IPS DF 6.9 (cell line): ENCODE results near the gene PHYH.
"Not testable (repeated sequence)": the region's sequence is repeated elsewhere in the genome, so short reads cannot be mapped to it uniquely, and the experiment has no call there.

Experiments used
- DNase-seq: peaks from one replicate; pipeline ENCODE4 v3.0.0-alpha.2; 2013; ENCODE audit warnings: low read depth, low spot score
- H3K27ac ChIP-seq: one replicate; pipeline ENCODE4 v1.5.1; 2013; ENCODE audit warnings: low read length, control low read depth
- H3K27me3 ChIP-seq: 2 replicates; pipeline ENCODE4 v1.6.1; 2013; ENCODE audit warnings: mild to moderate bottlenecking, low read length; ENCODE audit not compliant: control insufficient read depth, insufficient read depth
- H3K36me3 ChIP-seq: 2 replicates; pipeline ENCODE4 v1.6.1; 2013; ENCODE audit warnings: low read length; ENCODE audit not compliant: control insufficient read depth, insufficient read depth
- H3K4me1 ChIP-seq: 2 replicates; pipeline ENCODE4 v1.6.1; 2013; ENCODE audit warnings: low read length; ENCODE audit not compliant: control insufficient read depth, insufficient read depth
- H3K4me3 ChIP-seq: 2 replicates; pipeline ENCODE4 v1.5.1; 2013; ENCODE audit warnings: mild to moderate bottlenecking, low read length
- H3K9me3 ChIP-seq: 2 replicates; pipeline ENCODE4 v1.6.1; 2013; ENCODE audit warnings: low read length, inconsistent platforms; ENCODE audit not compliant: control insufficient read depth, insufficient read depth
- WGBS: extraction: QIAGEN DNeasy Blood & Tissue Kit; methylation state at CpG from one replicate; pipeline ENCODE4 v1.1.7; 2013; ENCODE audit warnings: mixed read lengths, missing lambda C conversion rate; ENCODE audit not compliant: insufficient read length, insufficient coverage; 5-methylcytosine and 5-hydroxymethylcytosine counted together

PHYH gene

GRCh38 chr10:13337827-13338196, 37.9 kb upstream of the PHYH start:
- H3K9me3 ChIP-seq: no peaks in the 10 kb centered on the region
- peaks cover 37% of the 10 kb centered on the region for H3K36me3 ChIP-seq
- no peak overlapping the region for H3K4me3 ChIP-seq
- no peak overlapping the region for H3K27ac ChIP-seq
- H3K4me1 ChIP-seq: peaks cover 2% of the 10 kb centered on the region; the same call in 1 of the 2 replicates
- DNase-seq: no peak
- no peaks in the 10 kb centered on the region for H3K27me3 ChIP-seq
- no CpG with 5 or more reads among the region's 6 CpGs for WGBS

DNA sequence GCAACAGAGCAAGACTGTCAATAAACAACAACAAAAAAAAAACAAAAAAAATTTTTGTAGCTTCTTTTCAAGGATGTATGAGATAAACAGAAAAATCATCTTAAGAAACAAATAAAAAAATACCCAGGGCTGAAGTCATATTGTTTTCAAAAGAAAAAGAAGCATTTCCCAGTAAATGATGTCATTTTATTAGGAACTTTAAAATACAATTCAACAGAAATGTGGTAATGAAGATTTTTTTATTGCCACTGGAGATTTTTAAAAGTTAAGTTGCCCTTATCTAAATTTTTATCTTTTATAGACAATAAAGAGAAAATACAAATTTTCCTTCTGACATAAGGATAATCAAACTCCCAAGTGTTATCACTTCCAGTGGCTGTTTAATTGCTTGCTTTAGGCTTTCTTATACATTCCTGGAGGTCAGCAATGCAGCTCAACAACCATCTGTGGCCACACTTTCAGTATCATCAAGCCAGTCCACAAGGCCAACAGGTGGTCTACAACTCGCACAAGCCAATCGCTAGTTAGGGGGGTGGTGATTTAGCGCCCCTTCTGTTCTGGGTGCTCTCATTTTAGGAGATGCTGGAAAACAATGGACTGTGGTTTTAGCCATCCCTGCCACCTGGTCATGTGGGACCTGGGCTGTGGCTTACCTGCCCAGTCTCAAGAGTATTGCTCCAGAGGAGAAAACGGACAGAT, 37.4 kb upstream of the PHYH start:
- no peak for DNase-seq
- H3K4me3 ChIP-seq: no peak overlapping the region
- peaks cover 38% of the 10 kb centered on the region for H3K36me3 ChIP-seq
- no peak overlapping the region for H3K27ac ChIP-seq
- no CpG with 5 or more reads among the region's 4 CpGs for WGBS
- peaks cover 2% of the 10 kb centered on the region; the same call in 1 of the 2 replicates for H3K4me1 ChIP-seq
- H3K27me3 ChIP-seq: no peaks in the 10 kb centered on the region
- no peaks in the 10 kb centered on the region for H3K9me3 ChIP-seq

GRCh38 chr10:13335881-13336280, 36.0 kb upstream of the PHYH start:
- no peaks in the 10 kb centered on the region for H3K9me3 ChIP-seq
- no CpG with 5 or more reads among the region's 9 CpGs for WGBS
- H3K27me3 ChIP-seq: no peaks in the 10 kb centered on the region
- no peak overlapping the region for H3K4me3 ChIP-seq
- no peak for DNase-seq
- peaks cover 46% of the 10 kb centered on the region for H3K36me3 ChIP-seq
- H3K27ac ChIP-seq: no peak overlapping the region
- peaks cover 2% of the 10 kb centered on the region; the same call in 1 of the 2 replicates for H3K4me1 ChIP-seq

- H3K27me3 ChIP-seq: no peaks in the 10 kb centered on the region
- no CpG with 5 or more reads among the region's 2 CpGs for WGBS
- no peak overlapping the region for H3K27ac ChIP-seq
- no peaks in the 10 kb centered on the region for H3K9me3 ChIP-seq
- peaks cover 2% of the 10 kb centered on the region; the same call in 1 of the 2 replicates for H3K4me1 ChIP-seq
- H3K4me3 ChIP-seq: no peak overlapping the region
- peaks cover 46% of the 10 kb centered on the region for H3K36me3 ChIP-seq
- DNase-seq: no peak
These were observed 34.7 kb upstream of the PHYH start for GRCh38 chr10:13334556-13334955.

DNA sequence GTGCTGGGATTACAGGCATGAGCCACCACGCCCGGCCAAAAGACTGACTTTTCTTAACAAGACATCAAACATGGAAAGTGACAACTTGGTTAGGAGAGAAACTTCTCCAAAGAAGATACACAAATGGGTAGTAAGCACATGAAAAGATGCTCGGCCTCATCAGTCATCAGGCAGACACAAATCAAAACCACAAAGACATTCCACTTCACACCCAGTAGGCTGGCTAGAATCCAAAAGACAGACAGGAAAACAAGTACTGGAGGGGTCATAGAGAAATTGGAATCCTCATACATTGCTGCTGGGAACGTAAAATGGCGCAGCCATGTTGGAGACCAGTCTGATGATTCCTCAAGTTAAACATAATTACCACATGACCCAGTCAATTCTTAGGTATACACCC, 31.8 kb upstream of the PHYH start:
- Histone ChIP-seq H3K27me3 (no peaks in the 10 kb centered on the region), H3K27ac (no peak overlapping the region), H3K9me3 (no peaks in the 10 kb centered on the region), H3K4me3 (no peak overlapping the region), H3K4me1 (no peaks in the 10 kb centered on the region), H3K36me3 (peaks cover 41% of the 10 kb centered on the region)
- WGBS: no CpG with 5 or more reads among the region's 5 CpGs
- DNase-seq: no peak

GRCh38 chr10:13330980-13331379, 31.1 kb upstream of the PHYH start:
- not testable (repeated sequence) for H3K4me3 ChIP-seq, H3K27me3 ChIP-seq, H3K9me3 ChIP-seq, H3K4me1 ChIP-seq, DNase-seq, H3K27ac ChIP-seq
- peaks cover 40% of the 10 kb centered on the region for H3K36me3 ChIP-seq
- WGBS: no CpG with 5 or more reads among the region's 8 CpGs

DNA sequence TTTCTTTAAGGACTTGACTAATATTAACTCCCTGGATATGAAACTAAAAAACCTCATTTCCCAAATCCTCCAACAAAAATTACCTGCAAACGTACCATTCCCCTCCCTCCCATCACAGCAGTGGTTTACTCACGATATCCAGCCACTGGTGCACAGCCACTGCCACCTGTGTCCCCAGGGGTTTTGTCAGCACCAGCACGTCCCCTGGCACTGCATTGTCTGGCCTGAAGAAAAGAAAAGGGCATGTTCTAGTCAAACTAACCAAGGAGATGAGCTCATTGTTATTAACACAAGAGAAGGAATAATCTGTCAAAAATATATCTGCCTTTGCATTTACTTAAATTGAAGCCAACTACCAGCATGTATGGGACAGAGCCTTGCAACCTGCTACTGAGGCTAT, 29.7 kb upstream of the PHYH start:
- no peak overlapping the region for H3K4me3 ChIP-seq
- H3K9me3 ChIP-seq: no peaks in the 10 kb centered on the region
- no peaks in the 10 kb centered on the region for H3K4me1 ChIP-seq
- no peak for DNase-seq
- no peaks in the 10 kb centered on the region for H3K27me3 ChIP-seq
- H3K27ac ChIP-seq: no peak overlapping the region
- whole genome bisulfite sequencing: 100% methylated on average over 2 of the region's 3 CpGs
- peaks cover 35% of the 10 kb centered on the region; the same call in 1 of the 2 replicates for H3K36me3 ChIP-seq

DNA sequence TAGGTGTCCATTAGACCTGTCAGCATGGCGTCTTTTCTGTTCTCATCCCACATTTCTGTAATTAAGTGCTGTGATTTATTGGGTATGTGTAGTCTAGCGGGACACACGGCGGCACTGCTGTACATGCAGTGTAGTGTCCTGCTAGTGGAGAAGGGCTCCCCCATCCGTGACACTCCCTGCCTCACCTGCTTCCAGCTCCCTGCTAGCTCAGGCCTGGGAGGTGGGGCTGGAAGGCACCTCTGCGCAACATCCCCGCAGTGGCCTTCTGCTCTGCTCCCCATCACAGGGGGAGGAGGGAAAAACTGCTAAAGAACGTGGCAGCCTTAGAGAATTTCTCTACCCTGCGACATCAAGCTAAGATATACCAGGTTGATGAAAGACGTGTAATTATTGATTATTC, 28.7 kb upstream of the PHYH start:
- no peaks in the 10 kb centered on the region for H3K9me3 ChIP-seq
- H3K4me3 ChIP-seq: no peak overlapping the region
- no peak for DNase-seq
- H3K4me1 ChIP-seq: no peaks in the 10 kb centered on the region
- no peaks in the 10 kb centered on the region for H3K27me3 ChIP-seq
- peaks cover 32% of the 10 kb centered on the region; the same call in 1 of the 2 replicates for H3K36me3 ChIP-seq
- no CpG with 5 or more reads among the region's 10 CpGs for WGBS
- no peak overlapping the region for H3K27ac ChIP-seq

DNA sequence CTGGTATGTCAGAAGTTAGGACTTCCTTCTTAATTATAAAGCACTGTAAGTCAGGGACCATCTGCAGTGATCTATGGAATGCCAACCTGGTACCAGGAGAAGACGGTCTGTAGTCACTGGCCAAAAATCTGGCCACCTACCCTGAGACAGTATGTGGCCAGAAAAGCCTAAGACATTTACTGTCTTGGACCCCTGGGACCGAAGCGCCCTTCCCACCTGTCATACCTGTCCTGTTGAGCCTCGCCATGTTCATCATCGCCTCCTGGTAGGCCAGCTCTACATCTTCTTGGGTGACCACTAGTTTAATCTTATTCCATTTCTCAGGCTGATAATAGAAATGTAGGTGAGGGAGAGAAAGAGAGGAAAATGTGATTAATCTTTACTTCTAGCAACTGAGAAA, 28.3 kb upstream of the PHYH start:
- H3K27me3 ChIP-seq: no peaks in the 10 kb centered on the region
- H3K4me1 ChIP-seq: no peaks in the 10 kb centered on the region
- DNase-seq: no peak
- no peak overlapping the region for H3K4me3 ChIP-seq
- H3K9me3 ChIP-seq: no peaks in the 10 kb centered on the region
- H3K27ac ChIP-seq: no peak overlapping the region
- H3K36me3 ChIP-seq: peaks cover 31% of the 10 kb centered on the region; the same call in 1 of the 2 replicates
- no CpG with 5 or more reads among the region's 5 CpGs for WGBS

- Histone ChIP-seq H3K27ac (no peak overlapping the region), H3K4me3 (no peak overlapping the region), H3K4me1 (no peaks in the 10 kb centered on the region; the same call in 1 of the 2 replicates), H3K36me3 (peaks cover 35% of the 10 kb centered on the region), H3K9me3 (no peaks in the 10 kb centered on the region), H3K27me3 (no peaks in the 10 kb centered on the region)
- DNase-seq: no peak
- no CpG with 5 or more reads among the region's 3 CpGs for WGBS
These were observed 27.7 kb upstream of the PHYH start for GRCh38 chr10:13327534-13327933.

- Histone ChIP-seq H3K4me1 (no peaks in the 10 kb centered on the region; the same call in 1 of the 2 replicates), H3K4me3 (no peak overlapping the region), H3K36me3 (peaks cover 31% of the 10 kb centered on the region), H3K27ac (no peak overlapping the region), H3K27me3 (no peaks in the 10 kb centered on the region), H3K9me3 (no peaks in the 10 kb centered on the region)
- no peak for DNase-seq
- no CpG with 5 or more reads among the region's 24 CpGs for WGBS
These were observed 22.8 kb upstream of the PHYH start for GRCh38 chr10:13322615-13323148.
